ENCODE results near the gene TAF12. TPM values are rescaled to one million over a fixed set of nuclear protein-coding genes. Genes with fewer than 3 reads are reported as not detected.
"Not testable (repeated sequence)": the region's sequence is repeated elsewhere in the genome, so short reads cannot be mapped to it uniquely, and the experiment has no call there.

TAF12 gene, protein sequence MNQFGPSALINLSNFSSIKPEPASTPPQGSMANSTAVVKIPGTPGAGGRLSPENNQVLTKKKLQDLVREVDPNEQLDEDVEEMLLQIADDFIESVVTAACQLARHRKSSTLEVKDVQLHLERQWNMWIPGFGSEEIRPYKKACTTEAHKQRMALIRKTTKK
- 10 to 100 TPM; 28.8 to 38.5 (median 32.2) TPM for polyA plus RNA-seq (ENCODE audit: insufficient read length in 4 of 4)

DNA sequence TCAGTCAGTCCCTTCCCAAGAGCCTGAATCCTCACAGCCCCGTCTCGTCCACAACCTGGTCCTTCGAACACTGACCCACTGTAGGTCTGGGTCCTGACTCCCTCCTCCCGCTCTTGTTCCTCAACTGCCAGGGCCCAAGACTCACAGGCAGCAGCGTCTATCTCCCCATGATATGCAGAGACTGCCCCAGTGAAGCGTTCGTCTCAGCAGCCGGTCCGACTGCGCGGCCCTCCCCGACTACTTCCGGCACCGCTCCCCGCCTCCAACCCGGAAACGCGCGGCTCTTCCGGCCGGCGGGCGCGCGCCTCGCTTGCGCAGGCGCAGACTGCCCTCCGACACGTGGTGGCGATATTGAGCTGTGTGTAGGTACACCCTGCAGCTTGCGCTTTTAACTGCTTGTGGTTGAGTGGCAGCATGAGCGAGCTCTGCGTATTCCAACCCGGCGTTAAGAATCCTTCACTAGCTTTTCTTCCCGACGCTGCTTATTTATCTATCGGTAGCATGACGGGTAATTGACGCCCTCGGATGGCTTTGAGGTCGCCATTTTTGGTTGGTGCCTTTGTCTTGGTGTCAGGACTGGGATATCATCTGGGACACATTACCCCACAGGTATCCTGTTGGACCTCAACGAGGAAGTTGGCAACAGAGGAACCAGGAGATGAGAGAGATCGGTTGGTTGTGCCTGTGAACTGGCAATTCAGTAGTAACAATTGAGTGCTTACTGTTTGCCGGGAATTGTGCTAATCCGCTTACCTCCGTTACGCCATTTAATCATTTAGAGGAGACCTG is at the start of gene TAF12:
Gene TAF12 (minus strand): TSS at position 221 of the 789 bp plus-strand sequence. CDS start 20,986 bp downstream, outside the sequence.
- peak; percentile 91 to 94 (median 91) for DNase-seq (ENCODE audit: low read depth in 4 of 4, low spot score in 3 of 4)

DNA sequence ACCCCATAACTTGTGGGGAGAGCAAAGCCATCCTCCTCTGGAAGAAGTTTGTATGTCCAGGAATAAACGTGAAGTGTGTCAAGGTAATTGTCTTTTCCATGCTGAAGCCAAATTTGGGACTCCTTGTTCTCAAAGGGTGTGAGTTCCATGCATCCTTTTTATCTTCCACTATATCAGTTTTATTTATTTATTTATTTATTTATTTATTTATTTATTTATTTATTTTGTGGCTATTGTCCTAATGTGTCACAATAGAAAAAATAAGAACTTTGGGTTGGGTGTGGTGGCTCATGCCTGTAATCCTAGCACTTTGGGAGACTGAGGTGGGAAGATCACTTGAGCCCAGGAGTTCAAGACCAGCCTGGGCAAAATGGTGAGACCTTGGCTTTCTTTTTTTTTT is 48.8 kb upstream of the TAF12 start:
- DNase-seq (ENCODE audit: low read depth in 4 of 4, low spot score in 3 of 4) = not testable (repeated sequence)

DNA sequence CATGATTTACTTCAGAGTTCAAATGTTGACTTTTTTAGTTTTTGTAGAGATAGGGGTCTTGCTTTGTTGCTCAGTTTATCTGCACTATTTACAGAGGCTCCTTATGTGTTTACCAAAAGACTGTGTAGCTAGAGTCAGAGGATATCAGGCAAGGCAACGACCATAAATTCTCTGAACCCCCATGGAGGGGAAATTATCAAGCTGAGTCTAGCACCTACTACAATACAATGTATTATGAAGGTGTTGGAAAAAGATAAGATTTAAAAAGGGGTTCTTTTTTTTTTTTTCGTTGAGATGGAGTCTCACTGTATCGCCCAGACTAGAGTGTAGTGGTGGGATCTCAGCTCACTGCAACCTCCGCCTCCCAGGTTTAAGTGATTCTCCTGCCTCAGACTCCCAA is 42.1 kb upstream of the TAF12 start:
- no peak for DNase-seq (ENCODE audit: low read depth in 4 of 4, low spot score in 3 of 4)

DNA sequence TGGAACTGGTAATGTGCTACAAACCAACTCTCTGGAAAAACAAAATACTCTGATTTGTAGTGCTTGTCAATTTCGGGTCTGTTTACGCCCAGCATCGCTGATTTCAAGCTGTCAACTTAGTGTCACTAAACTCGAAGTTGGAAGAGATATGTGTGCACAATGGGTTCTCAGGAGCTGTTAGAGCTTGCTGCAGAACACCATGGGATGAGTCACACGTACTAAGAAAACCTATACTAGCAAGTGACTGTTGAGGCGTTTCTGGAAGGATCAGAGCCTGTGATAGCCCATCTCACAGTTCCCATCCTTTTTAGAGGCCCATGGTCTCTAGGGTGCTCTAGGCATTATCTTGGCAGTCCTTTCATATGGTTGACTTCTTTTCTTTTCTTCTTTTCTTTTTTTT is 40.0 kb upstream of the TAF12 start:
- no peak for DNase-seq (ENCODE audit: low read depth in 4 of 4, low spot score in 3 of 4)

DNA sequence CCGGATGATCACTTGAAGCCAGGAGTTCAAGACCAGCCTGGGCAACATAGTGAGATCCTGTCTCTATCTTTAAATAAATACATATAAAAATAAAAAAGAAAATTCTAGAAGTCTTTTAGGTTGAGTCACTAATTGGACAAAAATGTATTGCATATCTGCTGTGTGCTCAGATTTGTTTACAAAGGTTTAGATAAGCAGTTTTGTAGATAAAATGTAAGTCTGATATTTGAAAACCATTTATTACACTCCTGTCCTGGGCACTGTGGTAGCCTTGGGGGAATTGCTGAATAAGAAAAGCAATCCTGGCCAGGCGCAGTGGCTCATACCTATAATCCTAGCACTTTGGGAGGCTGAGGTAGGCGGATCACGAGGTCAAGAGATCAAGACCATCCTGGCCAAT is 37.3 kb upstream of the TAF12 start:
- DNase-seq (ENCODE audit: low read depth in 4 of 4, low spot score in 3 of 4) = no peak

DNA sequence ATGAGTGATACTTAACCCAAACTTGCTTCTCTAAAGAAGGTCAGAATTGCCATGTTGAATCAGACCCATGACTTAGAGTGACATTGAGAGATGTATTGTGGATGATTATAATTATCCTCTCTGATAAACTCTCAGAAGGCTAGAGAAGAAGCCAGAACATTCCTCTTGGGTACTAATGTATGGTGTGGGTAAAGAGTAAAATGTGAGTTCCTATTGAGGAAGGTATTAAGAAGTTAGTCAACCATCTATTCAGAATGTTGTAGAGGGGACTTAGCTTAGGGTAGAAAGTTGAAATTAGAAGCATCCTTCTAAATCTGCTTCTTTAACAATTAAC is 33.0 kb upstream of the TAF12 start:
- DNase-seq (ENCODE audit: low read depth in 4 of 4, low spot score in 3 of 4) = no peak

DNA sequence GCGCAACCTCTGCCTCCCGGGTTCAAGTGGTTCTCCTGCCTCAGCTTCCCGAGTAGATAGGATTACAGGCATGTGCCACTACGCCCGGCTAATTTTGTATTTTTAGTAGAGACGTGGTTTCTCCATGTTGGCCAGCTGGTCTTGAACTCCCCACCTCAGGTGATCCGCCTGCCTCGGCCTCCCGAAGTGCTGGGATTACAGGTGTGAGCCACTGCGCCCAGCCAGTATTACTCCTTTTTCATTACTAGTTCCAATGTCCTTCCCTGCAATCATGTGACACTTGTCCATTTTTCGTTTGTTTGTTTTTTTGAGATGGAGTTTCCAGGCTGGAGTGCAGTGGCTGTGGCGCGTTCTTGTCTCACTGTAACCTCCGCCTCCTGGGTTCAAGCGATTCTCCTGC is 30.1 kb upstream of the TAF12 start:
- not testable (repeated sequence) for DNase-seq (ENCODE audit: low read depth in 4 of 4, low spot score in 3 of 4)

DNA sequence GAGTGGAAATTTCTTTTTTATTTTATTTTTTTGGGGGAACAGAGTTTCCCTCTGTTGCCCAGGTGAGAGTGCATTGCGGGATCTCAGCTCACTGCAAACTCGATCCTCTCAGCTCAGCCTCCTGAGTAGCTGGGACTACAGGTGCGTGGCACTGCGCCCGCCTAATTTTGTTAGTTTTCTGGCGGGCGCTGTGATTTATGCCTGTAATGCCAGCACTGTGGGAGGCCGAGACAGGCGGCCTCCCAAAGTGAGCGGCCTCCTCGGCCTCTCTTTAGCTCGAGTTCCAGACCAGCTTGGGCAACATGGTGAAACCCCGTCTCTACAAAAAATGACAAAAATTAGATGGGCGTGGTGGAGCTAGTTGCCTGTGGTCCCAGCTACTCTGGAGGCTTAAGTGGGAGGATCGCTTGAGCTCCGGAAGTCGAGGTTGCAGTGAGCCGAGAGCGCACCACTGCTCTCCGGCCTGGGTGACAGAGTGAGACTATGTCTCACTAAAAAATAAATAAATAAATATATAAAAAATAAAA is 28.4 kb upstream of the TAF12 start:
- no peak for DNase-seq (ENCODE audit: low read depth in 4 of 4, low spot score in 3 of 4)

DNA sequence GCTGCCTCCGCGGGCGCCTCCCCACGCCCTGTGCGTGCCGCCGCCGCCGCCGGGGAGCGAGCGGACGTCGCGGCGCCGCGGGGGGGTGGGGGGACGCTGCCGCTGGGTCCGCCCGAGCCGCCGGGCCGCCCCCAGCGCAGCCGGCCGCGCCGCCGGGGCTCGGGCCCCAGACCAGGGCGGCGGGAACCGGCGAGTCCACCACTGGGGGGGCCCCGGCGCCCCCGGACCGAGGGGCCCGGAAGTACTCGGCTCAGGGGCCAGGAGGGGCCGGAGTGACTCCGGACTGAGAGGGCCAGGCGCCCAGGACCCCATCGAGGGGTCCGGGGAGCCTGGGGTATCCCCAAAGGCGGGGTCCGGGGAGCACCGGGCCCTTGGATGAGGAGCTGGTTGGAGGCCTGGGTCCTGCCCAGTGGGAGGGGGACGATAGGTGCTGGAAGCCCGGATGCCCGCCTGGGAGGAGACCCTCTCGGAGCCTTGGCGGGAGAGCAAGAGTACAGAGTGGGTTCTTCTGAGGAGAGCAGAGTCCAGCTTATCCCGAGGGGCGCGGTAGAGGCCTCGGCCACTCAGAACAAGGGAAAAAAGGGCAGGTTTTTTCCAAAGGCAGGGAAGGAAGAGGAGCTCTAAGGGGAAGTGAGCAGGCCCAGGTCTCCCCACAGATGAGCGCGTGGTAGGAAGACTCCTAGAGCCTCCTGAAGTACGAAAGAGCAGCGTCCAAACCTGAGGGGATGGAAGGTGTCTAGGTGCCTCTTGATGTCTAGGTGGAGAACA is 26.3 kb upstream of the TAF12 start:
- peak in 3 of 4 donors; percentile 42 to 50 (median 42) for DNase-seq (ENCODE audit: low read depth in 4 of 4, low spot score in 3 of 4)

DNA sequence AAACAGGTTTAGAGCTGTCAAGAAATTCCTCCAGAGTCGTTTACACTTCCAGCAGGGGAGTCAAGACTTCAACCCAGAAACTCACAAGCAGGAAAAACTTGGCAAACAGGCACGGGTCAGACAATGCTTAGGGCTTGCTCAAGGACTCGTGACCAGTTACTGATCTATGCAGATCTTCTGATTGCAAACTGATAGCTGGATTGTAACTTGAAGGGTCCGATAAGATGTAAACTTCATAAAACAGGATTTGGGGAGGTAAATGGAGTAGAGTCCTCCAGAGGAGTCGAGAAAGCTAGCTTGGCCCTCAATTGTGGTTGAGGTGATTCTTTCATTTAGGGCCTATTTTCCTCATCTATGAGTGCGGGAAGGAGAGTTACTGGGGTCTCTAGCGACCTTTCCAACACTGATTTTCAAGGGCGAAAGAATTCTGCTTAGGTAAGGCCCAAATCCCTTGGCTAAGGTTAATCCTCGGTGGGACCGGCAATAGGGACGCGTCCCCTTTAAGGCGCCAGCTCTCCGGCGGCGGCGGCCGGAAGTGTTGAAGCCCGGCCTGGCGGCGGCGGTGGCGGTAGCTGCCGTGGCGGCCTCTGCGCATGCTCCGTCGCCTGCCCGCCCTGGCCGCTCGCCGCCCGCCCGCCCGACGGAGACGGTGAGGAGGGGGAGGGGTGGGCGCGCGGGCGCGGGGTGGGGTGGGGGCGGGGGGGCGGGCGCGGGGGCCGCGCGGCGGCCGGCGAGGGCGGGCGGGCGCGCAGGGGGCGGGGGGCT is 25.5 kb upstream of the TAF12 start, which contains the start of gene GMEB1:
Gene GMEB1 (plus strand): TSS at position 594 of the 765 bp plus-strand sequence. CDS start 14,829 bp downstream, outside the sequence.
- peak; percentile 64 to 75 (median 72) for DNase-seq (ENCODE audit: low read depth in 4 of 4, low spot score in 3 of 4)

DNA sequence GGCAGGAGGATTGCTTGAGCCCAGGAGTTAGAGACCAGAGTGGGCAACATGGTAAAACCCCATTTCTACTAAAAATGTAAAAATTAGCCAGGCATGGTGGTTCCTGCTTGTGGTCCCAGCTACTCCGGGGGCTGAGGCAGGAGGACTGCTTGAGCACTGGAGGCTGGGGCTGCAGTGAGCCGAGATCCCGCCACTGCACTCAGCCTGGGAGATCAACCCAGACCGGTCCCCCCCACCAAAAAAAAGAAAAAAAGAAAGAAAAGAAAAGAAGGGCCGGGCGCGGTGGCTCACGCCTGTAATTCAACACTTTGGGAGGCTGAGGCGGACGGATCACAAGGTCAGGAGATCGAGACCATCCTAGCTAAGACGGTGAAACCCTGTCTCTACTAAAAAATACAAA is 23.9 kb upstream of the TAF12 start:
- no peak for DNase-seq (ENCODE audit: low read depth in 4 of 4, low spot score in 3 of 4)

DNA sequence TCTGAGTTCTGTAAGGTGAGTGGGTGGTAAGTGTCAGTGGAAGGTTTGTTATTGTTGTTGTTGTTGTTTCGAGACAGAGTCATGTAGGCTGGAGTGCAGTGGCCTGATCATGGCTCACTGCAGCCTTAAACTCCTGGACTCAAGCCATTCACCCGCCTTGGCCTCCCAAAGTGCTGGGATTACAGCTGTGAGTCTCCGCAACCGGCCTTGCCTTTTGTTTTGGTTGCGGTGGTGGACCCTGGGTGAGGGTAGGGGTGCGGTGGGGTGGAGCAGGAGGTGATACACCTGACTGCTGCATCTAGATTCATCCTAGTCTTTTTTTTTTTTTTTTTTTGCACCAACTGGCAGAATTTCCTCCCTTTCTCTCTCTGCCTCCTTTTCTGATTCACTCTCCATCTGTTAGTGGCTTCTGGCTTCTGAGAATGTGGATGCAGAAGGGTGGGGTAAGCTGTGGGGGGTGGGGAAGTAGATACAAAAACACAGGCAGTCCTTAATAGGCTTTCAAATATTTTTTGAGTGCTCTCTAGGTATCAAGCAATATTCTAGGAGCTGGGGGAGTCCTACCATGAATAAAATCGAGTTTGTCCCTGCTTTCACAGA is 21.1 kb upstream of the TAF12 start:
- no peak for DNase-seq (ENCODE audit: low read depth in 4 of 4, low spot score in 3 of 4)

DNA sequence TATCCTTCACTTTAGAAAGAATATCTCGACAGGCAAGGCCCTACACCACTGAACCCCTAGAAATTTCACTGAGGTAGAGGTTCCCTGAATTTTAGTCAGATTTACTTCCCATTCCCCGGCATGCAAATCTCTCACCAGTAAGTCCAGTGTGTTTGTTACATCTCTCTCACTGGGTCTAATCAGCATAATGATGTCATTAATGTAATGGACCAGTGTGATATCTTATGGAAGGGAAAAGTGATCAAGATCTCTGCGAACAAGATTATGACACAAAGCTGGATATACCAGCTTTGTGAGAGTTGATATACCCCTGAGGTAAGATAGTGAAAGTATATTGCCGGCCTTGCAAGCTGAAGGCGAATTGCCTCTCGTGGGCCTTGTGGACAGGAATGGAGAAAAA is 13.5 kb upstream of the TAF12 start:
- DNase-seq (ENCODE audit: low read depth in 4 of 4, low spot score in 3 of 4) = no peak

DNA sequence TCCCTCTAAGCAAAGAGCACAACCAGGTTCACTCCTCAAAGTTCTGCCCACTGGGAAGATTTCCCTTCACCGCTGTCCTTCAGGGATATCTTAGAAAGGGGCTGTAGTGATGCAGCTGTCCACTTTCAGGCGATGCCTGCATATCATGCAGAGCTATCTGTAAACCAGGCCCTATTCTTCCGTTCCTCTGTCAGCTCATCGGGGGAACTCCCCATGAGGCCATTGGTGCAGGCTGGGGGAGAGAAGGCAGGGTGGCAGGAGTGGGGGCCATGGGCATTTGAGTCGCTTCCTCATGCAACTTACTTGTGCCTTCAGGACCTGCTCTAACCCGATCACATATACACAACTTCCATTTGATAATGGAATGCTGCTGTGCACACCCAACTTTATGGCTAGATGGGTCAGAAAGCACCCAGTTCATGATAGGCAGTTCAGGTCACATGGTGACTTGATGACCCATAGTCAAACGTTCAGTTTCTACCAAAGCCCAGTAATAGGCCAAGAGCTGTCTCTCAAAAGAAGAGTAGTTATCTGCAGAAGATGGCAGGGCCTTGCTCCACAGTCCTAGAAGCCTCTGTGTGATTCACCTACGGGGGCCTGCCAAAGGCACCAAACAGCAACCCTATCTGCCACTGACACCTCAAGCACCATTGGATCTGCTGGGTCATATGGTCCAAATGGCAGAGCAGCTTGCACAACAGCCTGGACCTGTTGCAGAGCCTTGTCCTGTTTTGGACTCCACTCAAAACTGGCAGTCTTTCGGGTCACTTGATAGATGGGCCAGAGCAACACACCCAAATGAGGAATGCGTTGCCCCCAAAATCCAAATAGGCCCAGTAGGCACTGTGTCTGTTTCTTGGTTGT is 12.8 kb upstream of the TAF12 start:
- not testable (repeated sequence) for DNase-seq (ENCODE audit: low read depth in 4 of 4, low spot score in 3 of 4)

DNA sequence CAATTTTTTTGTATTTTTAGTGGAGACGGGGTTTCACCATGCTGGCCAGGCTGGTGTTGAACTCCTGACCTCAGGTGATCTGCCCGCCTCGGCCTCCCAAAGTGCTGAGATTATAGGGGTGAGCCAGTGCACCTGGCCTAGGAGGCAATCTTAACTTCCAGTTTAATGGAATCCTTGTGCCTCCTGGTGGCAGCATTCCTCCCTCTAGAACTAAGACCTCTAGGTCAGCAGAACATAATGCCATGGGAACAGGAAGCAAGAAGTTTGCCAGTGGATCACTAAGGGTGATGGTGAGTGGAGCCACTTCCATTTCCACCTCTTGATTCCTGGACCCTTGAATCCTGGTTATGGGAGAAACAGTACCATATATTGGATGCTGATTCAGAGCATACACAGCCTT is 11.0 kb upstream of the TAF12 start:
- not testable (repeated sequence) for DNase-seq (ENCODE audit: low read depth in 4 of 4, low spot score in 3 of 4)

DNA sequence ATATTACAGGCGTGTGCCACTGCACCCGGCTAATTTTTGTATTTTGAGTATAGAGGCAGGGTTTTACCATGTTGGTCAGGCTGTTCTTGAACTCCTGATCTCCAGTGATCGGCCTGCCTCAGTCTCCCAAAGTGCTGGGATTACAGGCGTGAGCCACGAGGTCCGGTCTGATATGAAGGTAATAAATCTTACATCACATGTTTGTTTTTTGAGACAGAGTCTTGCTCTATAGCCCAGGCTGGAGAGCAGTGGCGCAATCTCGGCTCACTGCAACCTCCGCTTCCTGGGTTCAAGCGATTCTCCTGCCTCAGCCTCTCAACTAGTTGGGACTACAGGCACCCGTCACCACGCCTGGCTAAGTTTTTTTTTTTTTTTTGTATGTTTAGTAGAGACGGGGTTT is 10.2 kb upstream of the TAF12 start:
- not testable (repeated sequence) for DNase-seq (ENCODE audit: low read depth in 4 of 4, low spot score in 3 of 4)

DNA sequence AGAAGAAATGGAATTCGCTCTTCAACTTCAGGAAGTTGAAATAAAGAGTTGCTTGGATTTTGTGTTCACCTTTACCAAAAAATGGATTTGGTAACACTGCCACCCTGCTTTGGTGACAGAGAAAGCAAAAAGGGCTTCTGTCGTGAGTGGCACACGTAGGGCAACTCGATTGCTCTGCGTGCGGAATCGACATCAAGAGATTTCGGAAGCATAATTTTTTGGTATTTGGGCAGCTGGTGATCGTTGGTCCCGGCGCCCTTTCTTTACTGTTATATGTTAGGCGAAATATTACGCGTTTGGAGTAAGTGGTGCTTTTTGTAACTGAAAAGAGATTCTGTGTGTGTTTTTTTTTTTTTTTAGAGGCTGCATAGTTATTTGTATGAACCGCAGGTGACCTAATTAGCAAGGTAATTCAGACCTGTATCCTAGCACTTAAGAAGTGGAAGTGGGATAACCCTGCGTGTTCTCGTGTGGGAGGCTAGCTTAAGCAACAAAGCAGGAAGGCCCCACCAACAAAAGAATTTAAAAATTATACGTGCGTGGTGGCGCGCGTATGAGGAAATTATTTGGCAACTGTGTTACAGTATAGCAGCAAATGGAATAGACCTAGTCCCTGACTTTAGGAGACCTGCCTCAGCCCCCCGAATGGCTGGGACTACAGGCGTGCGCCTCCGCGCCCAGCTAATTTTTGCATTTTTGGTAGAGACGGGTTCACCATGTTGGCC is 5.8 kb upstream of the TAF12 start, which contains the start of gene RNU11:
Gene RNU11 (plus strand): TSS at position 127 of the 725 bp plus-strand sequence.
- peak; percentile 91 to 93 (median 92) for DNase-seq (ENCODE audit: low read depth in 4 of 4, low spot score in 3 of 4)

DNA sequence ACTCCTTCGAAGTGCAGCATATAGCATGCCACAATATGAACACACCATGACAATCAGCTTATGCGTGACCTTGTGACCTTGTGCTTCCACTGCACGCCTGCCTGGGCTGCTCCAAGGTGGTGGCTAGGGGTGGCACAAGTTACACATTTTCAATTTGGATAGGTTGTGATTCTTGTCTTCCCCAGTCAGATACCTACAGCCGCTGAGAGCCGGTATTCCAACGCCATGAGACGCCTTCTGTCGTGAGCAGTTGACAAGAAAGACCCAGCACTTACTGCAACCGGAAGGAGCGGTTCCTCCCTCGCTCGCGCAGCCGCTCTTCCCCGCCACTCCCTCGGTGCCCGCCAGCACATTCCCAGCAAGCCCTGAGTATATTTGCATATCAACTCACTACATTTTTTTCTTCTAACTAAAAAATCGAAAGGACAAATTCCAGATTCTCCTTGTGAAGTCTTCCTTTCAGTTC is 5.2 kb upstream of the TAF12 start:
- DNase-seq (ENCODE audit: low read depth in 4 of 4, low spot score in 3 of 4) = peak; percentile 87 to 93 (median 90)
